WERI-Rb-1 (cell line): ENCODE results near the gene OASL.

Experiments used
- DNase-seq: peaks from one replicate; pipeline ENCODE4 v3.0.0-alpha.2; 2020
- H3K27ac ChIP-seq: fragments of 250-450 bp; sonication (Bioruptor Pico); 2 replicates; pipeline ENCODE4 v1.5.1; 2020; ENCODE audit warnings: mild to moderate bottlenecking, moderate library complexity
- H3K27me3 ChIP-seq: fragments of 250-450 bp; sonication (Bioruptor Pico); 2 replicates; pipeline ENCODE4 v1.5.1; 2021; ENCODE audit warnings: mild to moderate bottlenecking, low read depth, moderate library complexity; ENCODE audit not compliant: insufficient read depth, severe bottlenecking
- H3K36me3 ChIP-seq: fragments of 250-450 bp; sonication (Bioruptor Pico); 2 replicates; pipeline ENCODE4 v1.5.1; 2020; ENCODE audit warnings: mild to moderate bottlenecking, moderate library complexity
- H3K4me3 ChIP-seq: 2 replicates; pipeline ENCODE4 v1.5.1; 2011; ENCODE audit warnings: low read depth, mild to moderate bottlenecking, control low read depth, low read length
- H3K9me3 ChIP-seq: fragments of 250-450 bp; sonication (Bioruptor Pico); 2 replicates; pipeline ENCODE4 v1.5.1; 2021; ENCODE audit warnings: mild to moderate bottlenecking, moderate library complexity; ENCODE audit not compliant: severe bottlenecking
- TF ChIP-seq, protein P1 (sequence below): IDR thresholded peaks from 2 replicates; pipeline ENCODE4 v1.5.1; 2011; ENCODE audit warnings: low read depth, mild to moderate bottlenecking, control low read depth, inconsistent platforms, low read length

Gene OASL

DNA sequence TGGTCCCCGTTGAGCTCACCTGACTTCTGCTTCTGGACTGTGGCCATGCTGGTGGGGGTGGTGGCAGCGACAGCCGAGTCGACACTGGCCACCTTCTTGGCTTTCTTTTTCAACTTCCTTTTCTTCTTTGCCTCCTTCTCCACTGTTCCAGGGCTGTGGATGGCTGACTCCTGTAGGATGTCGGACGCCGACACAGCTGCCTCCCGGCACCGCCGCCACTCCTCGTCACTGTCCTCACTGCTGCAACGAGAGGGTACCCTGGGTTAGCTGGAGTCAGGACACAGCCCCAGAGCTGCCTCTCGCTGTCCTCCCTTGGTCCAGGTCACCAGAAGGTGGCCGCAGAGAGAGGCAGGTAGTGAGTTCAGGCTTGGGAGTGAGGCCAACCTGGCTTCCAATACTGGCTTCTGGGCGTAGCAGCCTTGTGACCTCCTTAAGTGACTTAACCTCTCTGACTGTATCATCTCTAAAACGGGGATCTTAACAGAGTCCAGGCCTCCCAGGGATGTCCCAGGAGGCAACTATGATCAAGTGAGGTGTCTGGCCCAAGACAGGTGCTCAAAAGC lies 34.7 kb downstream of the OASL start:
- no peak for DNase-seq
- Histone ChIP-seq H3K36me3 (peaks cover 28% of the 10 kb centered on the region), H3K4me3 (no peak overlapping the region), H3K27me3 (no peaks in the 10 kb centered on the region), H3K27ac (no peak overlapping the region), H3K9me3 (no peaks in the 10 kb centered on the region)
- TF ChIP-seq, protein P1, sequence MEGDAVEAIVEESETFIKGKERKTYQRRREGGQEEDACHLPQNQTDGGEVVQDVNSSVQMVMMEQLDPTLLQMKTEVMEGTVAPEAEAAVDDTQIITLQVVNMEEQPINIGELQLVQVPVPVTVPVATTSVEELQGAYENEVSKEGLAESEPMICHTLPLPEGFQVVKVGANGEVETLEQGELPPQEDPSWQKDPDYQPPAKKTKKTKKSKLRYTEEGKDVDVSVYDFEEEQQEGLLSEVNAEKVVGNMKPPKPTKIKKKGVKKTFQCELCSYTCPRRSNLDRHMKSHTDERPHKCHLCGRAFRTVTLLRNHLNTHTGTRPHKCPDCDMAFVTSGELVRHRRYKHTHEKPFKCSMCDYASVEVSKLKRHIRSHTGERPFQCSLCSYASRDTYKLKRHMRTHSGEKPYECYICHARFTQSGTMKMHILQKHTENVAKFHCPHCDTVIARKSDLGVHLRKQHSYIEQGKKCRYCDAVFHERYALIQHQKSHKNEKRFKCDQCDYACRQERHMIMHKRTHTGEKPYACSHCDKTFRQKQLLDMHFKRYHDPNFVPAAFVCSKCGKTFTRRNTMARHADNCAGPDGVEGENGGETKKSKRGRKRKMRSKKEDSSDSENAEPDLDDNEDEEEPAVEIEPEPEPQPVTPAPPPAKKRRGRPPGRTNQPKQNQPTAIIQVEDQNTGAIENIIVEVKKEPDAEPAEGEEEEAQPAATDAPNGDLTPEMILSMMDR: no peak

DNA sequence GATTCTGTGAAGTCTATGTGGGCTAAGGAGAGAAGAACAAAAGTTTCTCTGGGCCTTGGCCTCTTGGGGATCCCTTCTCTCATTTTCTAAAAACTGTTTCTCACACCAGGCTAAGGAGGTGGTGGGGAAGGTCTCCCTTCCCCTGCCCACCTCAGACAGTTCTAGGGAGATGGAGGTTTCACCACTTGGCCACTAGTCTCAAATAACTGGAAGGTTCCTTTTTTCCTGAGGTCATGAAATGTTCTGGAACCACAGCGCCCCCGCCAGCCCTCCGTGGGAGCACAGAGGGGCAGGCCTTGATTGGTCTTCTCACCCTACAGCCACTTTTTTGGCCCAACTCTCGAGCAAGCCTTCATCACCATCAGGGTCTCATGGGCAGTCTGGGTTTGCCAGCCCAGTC lies 35.4 kb downstream of the OASL start:
- Histone ChIP-seq H3K27me3 (no peaks in the 10 kb centered on the region), H3K36me3 (peaks cover 21% of the 10 kb centered on the region), H3K9me3 (no peaks in the 10 kb centered on the region), H3K27ac (no peak overlapping the region), H3K4me3 (no peak overlapping the region)
- DNase-seq: peak; percentile 31
- TF ChIP-seq, protein P1: peak; percentile 20; the same call in 1 of the 2 replicates

DNA sequence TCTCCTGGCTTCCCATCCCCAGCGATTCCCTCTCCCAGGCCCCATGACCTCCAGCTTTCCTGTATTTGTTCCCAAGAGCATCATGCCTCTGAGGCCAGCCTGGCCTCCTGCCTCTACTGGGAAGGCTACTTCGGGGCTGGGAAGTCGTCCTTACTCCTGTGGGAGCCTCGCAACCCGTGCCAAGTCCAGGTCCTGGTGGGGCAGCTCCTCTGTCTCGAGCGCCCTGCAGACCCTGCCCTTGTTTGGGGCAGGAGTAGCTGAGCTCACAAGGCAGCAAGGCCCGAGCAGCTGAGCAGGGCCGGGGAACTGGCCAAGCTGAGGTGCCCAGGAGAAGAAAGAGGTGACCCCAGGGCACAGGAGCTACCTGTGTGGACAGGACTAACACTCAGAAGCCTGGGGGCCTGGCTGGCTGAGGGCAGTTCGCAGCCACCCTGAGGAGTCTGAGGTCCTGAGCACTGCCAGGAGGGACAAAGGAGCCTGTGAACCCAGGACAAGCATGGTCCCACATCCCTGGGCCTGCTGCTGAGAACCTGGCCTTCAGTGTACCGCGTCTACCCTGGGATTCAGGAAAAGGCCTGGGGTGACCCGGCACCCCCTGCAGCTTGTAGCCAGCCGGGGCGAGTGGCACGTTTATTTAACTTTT lies 37.1 kb downstream of the OASL start:
- Histone ChIP-seq H3K4me3 (no peak overlapping the region), H3K36me3 (peaks cover 16% of the 10 kb centered on the region), H3K27ac (no peak overlapping the region), H3K27me3 (no peaks in the 10 kb centered on the region), H3K9me3 (no peaks in the 10 kb centered on the region)
- TF ChIP-seq, protein P1: no peak
- DNase-seq: no peak

DNA sequence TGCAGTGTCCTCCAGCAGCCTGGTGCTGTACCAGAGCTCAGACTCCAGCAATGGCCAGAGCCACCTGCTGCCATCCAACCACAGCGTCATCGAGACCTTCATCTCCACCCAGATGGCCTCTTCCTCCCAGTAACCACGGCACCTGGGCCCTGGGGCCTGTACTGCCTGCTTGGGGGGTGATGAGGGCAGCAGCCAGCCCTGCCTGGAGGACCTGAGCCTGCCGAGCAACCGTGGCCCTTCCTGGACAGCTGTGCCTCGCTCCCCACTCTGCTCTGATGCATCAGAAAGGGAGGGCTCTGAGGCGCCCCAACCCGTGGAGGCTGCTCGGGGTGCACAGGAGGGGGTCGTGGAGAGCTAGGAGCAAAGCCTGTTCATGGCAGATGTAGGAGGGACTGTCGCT lies 38.0 kb downstream of the OASL start:
- Histone ChIP-seq H3K36me3 (peaks cover 16% of the 10 kb centered on the region), H3K27ac (no peak overlapping the region), H3K9me3 (no peaks in the 10 kb centered on the region), H3K27me3 (no peaks in the 10 kb centered on the region), H3K4me3 (no peak overlapping the region)
- DNase-seq: no peak
- TF ChIP-seq, protein P1: no peak

DNA sequence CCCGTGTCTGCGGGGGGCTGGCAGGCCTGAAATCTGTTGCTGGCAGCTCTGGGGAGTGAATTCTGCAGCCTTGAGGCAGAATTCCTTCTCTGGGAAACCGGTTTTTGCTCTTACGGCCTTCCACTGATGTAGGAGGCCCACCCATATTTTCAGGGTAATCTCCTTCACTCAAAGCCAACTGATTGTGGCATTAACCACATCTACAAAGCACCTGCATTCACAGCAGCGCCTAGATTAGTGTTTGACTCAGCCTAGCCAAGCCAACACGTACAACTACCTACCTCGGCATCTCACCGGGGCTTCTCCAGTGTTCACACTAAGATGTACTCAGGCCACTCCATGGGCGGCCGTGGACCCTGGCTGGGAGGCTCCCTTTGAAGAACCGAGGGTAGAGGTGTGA lies 38.5 kb downstream of the OASL start:
- no peaks in the 10 kb centered on the region for H3K27me3 ChIP-seq
- no peak overlapping the region for H3K27ac ChIP-seq
- TF ChIP-seq, protein P1: no peak
- no peak overlapping the region for H3K4me3 ChIP-seq
- DNase-seq: no peak
- peaks cover 16% of the 10 kb centered on the region for H3K36me3 ChIP-seq
- no peaks in the 10 kb centered on the region for H3K9me3 ChIP-seq
